ENCODE results near the gene TMIGD1.

GRCh38 chr17:30318155-30318554 lies 15.7 kb downstream of the TMIGD1 start:
- no peak for TF ChIP-seq CTCF (IDR thresholded peaks at IDR 0.05)
- no peak for TF ChIP-seq POLR2A (IDR thresholded peaks at IDR 0.05)
